IMR-90 (cell line): Measurements from ENCODE around the gene CDC42EP3. TPM values are rescaled to one million over a fixed set of nuclear protein-coding genes. Genes with fewer than 3 reads are reported as not detected.

Source experiments
- ATAC-seq: fragments of 200-7000 bp; cut with Tn5 transposase; 2 replicates; pipeline ENCODE4 v1.9.1; 2020; ENCODE audit warnings: low read depth, mild to moderate bottlenecking, moderate library complexity
- BruUV-seq: library from RNA; stranded (reverse); fragments of 400-500 nt; replicated peaks from 2 replicates; lab custom pipeline; 2021; lab: Mats Ljungman, UMichigan
- CTCF ChIA-PET: fragments of 300-600 bp; formaldehyde crosslinking; extraction: SDS; loops from one replicate; lab custom pipeline; 2021; ENCODE audit warnings: antibody characterized with exemption; lab: Yijun Ruan, JAX
- POLR2A ChIA-PET: fragments of 300-600 bp; sonication (Branson Sonifier 250); formaldehyde crosslinking; loops from one replicate; lab custom pipeline; 2022; ENCODE audit warnings: antibody characterized with exemption; ENCODE audit not compliant: unreplicated experiment; lab: Charles Lee
- DNase-seq: peaks from one replicate; pipeline ENCODE4 v3.0.0; 2013
- H2AFZ ChIP-seq: replicated peaks from 2 replicates; pipeline ENCODE3; 2013; ENCODE audit warnings: low read length, mild to moderate bottlenecking; ENCODE audit not compliant: poor library complexity
- H2AK5ac ChIP-seq: 2 replicates; pipeline ENCODE4 v1.6.1; 2013; ENCODE audit warnings: low read depth, low read length, inconsistent platforms
- H2AK9ac ChIP-seq: replicated peaks from 2 replicates; pipeline ENCODE3; 2013; ENCODE audit warnings: mild to moderate bottlenecking, low read depth, low read length, moderate library complexity; ENCODE audit not compliant: poor library complexity
- H2BK120ac ChIP-seq: 2 replicates; pipeline ENCODE4 v1.6.1; 2013; ENCODE audit warnings: low read depth, low read length, inconsistent platforms
- H2BK15ac ChIP-seq: 3 replicates; pipeline ENCODE4 v1.6.1; 2013; ENCODE audit warnings: low read depth, low read length, inconsistent platforms
- H2BK20ac ChIP-seq: 2 replicates; pipeline ENCODE4 v1.6.1; 2013; ENCODE audit warnings: low read depth, mild to moderate bottlenecking, inconsistent platforms, low read length, moderate library complexity
- H2BK5ac ChIP-seq: 2 replicates; pipeline ENCODE4 v1.6.1; 2013; ENCODE audit warnings: mild to moderate bottlenecking, low read depth, low read length, inconsistent platforms; ENCODE audit not compliant: poor library complexity, severe bottlenecking
- H3K14ac ChIP-seq: replicated peaks from 2 replicates; pipeline ENCODE4 v1.6.1; 2013; ENCODE audit warnings: low read depth, low read length, inconsistent platforms
- H3K18ac ChIP-seq: 2 replicates; pipeline ENCODE4 v1.6.1; 2013; ENCODE audit warnings: low read depth, low read length, control low read depth
- H3K23ac ChIP-seq: 2 replicates; pipeline ENCODE4 v1.6.1; 2013; ENCODE audit warnings: low read depth, low read length, inconsistent platforms
- H3K27ac ChIP-seq: 2 replicates; pipeline ENCODE4 v1.5.1; 2013; ENCODE audit warnings: mild to moderate bottlenecking, control low read depth, low read length; ENCODE audit not compliant: insufficient read depth
- H3K27me3 ChIP-seq: 2 replicates; pipeline ENCODE4 v1.6.1; 2013; ENCODE audit warnings: low read length; ENCODE audit not compliant: control insufficient read depth, insufficient read depth
- H3K36me3 ChIP-seq: 2 replicates; pipeline ENCODE4 v1.6.1; 2013; ENCODE audit warnings: low read length, mixed read lengths; ENCODE audit not compliant: control insufficient read depth, insufficient read depth
- H3K4ac ChIP-seq: 2 replicates; pipeline ENCODE4 v1.6.1; 2013; ENCODE audit warnings: low read depth, low read length, inconsistent platforms
- H3K4me1 ChIP-seq: 2 replicates; pipeline ENCODE4 v1.6.1; 2013; ENCODE audit warnings: low read length, mixed read lengths; ENCODE audit not compliant: control insufficient read depth, insufficient read depth
- H3K4me2 ChIP-seq: 2 replicates; pipeline ENCODE4 v1.6.1; 2013; ENCODE audit warnings: low read depth, mild to moderate bottlenecking, control low read depth, low read length, moderate library complexity
- H3K4me3 ChIP-seq: 2 replicates; pipeline ENCODE4 v1.5.1; 2013; ENCODE audit warnings: low read depth, mild to moderate bottlenecking, control low read depth, low read length, moderate library complexity; ENCODE audit not compliant: insufficient read depth
- H3K56ac ChIP-seq: 2 replicates; pipeline ENCODE4 v1.6.1; 2013; ENCODE audit warnings: low read length, inconsistent platforms; ENCODE audit not compliant: insufficient read depth; ENCODE audit errors: extremely low read depth
- H3K79me1 ChIP-seq, 2 experiments: 2 replicates each; pipeline ENCODE4 v1.6.1; 2013; ENCODE audit warnings: low read length in 2 of 2, inconsistent platforms in 1 of 2, low read depth in 1 of 2
- H3K9ac ChIP-seq: 2 replicates; pipeline ENCODE4 v1.6.1; 2013; ENCODE audit warnings: low read depth, low read length, control low read depth
- H3K9me1 ChIP-seq: 2 replicates; pipeline ENCODE4 v1.6.1; 2013; ENCODE audit warnings: low read length, inconsistent platforms; ENCODE audit not compliant: insufficient read depth
- H3K9me3 ChIP-seq: 2 replicates; pipeline ENCODE4 v1.6.1; 2013; ENCODE audit warnings: low read length; ENCODE audit not compliant: control insufficient read depth, insufficient read depth
- H4K20me1 ChIP-seq: 2 replicates; pipeline ENCODE4 v1.6.1; 2013; ENCODE audit warnings: low read length, inconsistent platforms; ENCODE audit not compliant: insufficient read depth
- H4K5ac ChIP-seq: 2 replicates; pipeline ENCODE4 v1.6.1; 2013; ENCODE audit warnings: mild to moderate bottlenecking, low read depth, low read length, control low read depth
- H4K8ac ChIP-seq, 2 experiments: 2 replicates each; pipeline ENCODE4 v1.6.1; 2013; ENCODE audit warnings: low read depth in 2 of 2, low read length in 2 of 2, control low read depth in 1 of 2, inconsistent platforms in 1 of 2
- H4K91ac ChIP-seq: 2 replicates; pipeline ENCODE4 v1.6.1; 2013; ENCODE audit warnings: low read depth, low read length, inconsistent platforms; ENCODE audit not compliant: insufficient read depth
- CHD1 ChIP-seq: IDR thresholded peaks from 2 replicates; pipeline ENCODE4 v1.6.1; 2012; ENCODE audit warnings: low read depth, low read length, improper control_type of control experiment
- MAFK ChIP-seq: IDR thresholded peaks from 2 replicates; pipeline ENCODE4 v1.6.1; 2012; ENCODE audit warnings: low read depth, low read length, improper control_type of control experiment
- MXI1 ChIP-seq: IDR thresholded peaks from 2 replicates; pipeline ENCODE4 v1.6.1; 2012; ENCODE audit warnings: low read depth, mild to moderate bottlenecking, low read length, moderate library complexity, borderline replicate concordance
- RAD21 ChIP-seq: IDR thresholded peaks from 2 replicates; pipeline ENCODE4 v1.6.1; 2012; ENCODE audit warnings: low read length, improper control_type of control experiment
- RFX5 ChIP-seq: IDR thresholded peaks from 2 replicates; pipeline ENCODE4 v1.8.0; 2012; ENCODE audit warnings: low read depth, mild to moderate bottlenecking, low read length, moderate library complexity
- WGBS, 2 experiments: methylation state at CpG; one replicate each; pipeline versions ENCODE4 v1.1.5 to v1.1.7; 2013; ENCODE audit warnings: missing lambda C conversion rate in 2 of 2; ENCODE audit not compliant: insufficient read length in 1 of 2; ENCODE audit errors: extremely low coverage in 2 of 2; 5-methylcytosine and 5-hydroxymethylcytosine counted together
- dilution Hi-C: fragments of 300-500 bp; cut with HindIII; formaldehyde crosslinking; loops from one replicate; pipeline ENCODE4 v1.14.3; 2018; ENCODE audit warnings: low sequenced_read_pairs; ENCODE audit not compliant: unreplicated experiment
- in situ Hi-C: fragments of 300-500 bp; cut with MboI; formaldehyde crosslinking; loops from 3 replicates; pipeline ENCODE4 v1.14.3; 2019; ENCODE audit warnings: low sequenced_read_pairs, inconsistent platforms, mixed read lengths
- intact Hi-C: fragments of 100-400 bp; cut with micrococcal nuclease; formaldehyde crosslinking; loops from 2 replicates; pipeline ENCODE4 v1.10.0; 2022
- polyA plus RNA-seq, 3 experiments: library from polyadenylated mRNA; depleted of rRNA; stranded (reverse); fragments of >200 nt; gene quantifications; 2 replicates each; pipeline ENCODE4 v1.2.3, GENCODE V29; 2012; ENCODE audit warnings: low replicate concordance in 1 of 3
- total RNA-seq: library from RNA; depleted of rRNA; stranded (reverse); fragments of >200 nt; gene quantifications from 2 replicates; pipeline ENCODE4 v1.2.3, GENCODE V29; 2012
- TF ChIP-seq, protein P1 (sequence below): fragments of 150-350 bp; IDR thresholded peaks from 2 replicates; pipeline ENCODE4 v1.6.1; 2017; ENCODE audit warnings: mild to moderate bottlenecking, antibody characterized with exemption, low read length, low read depth

CDC42EP3 gene
- total and polyA plus RNA-seq, 2 of the 4 experiments (the other 2 are of a cell fraction), result 167 to 193 TPM

DNA sequence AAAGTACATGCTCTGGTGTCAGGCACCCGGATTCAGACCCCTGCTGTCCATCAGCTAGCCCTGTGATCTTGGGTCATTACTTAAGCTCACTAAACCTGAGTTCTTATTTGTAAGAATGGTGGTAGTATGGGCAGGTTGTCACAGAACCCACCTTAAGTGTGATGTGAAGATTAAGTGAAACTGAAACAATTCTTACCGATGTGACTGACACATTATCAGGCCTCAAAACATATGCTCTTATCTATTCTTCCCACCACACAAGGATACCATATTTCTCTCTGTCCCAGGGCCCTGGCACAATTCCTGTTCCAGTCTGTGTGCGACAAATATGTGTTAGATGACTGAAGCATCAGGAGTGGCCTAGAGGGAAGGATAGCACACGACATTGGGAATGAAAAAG lies 11.0 kb upstream of the CDC42EP3 start:
- Histone ChIP-seq H2BK120ac (peak overlapping the region; percentile 65), H2AK9ac (no peak overlapping the region), H2AFZ (no peak overlapping the region), H4K20me1 (no peaks in the 10 kb centered on the region), H3K79me1 (no peaks in the 10 kb centered on the region), H2BK15ac (peak overlapping the region; percentile 94; the same call in 2 of the 3 replicates), H2BK20ac (peak overlapping the region; percentile 69; the same call in 1 of the 2 replicates), H3K4me2 (no peak overlapping the region), H3K9me1 (no peaks in the 10 kb centered on the region), H3K14ac (0 out of 2 replicates have a peak overlapping the region, but pooled peaks have one; percentile 7), H2BK5ac (no peak overlapping the region), H4K8ac (no peak overlapping the region), H3K18ac (peak overlapping the region; percentile 42; the same call in 1 of the 2 replicates), H4K5ac (no peak overlapping the region), H3K4me1 (peaks cover 4% of the 10 kb centered on the region), H3K9me3 (no peaks in the 10 kb centered on the region), H3K56ac (no peak overlapping the region), H2AK5ac (peak overlapping the region; percentile 89), H3K23ac (peak overlapping the region; percentile 23; the same call in 1 of the 2 replicates), H3K4me3 (no peak overlapping the region), H4K91ac (peak overlapping the region; percentile 36; the same call in 1 of the 2 replicates), H3K9ac (no peak overlapping the region), H3K36me3 (no peaks in the 10 kb centered on the region), H3K27ac (no peak overlapping the region), H3K4ac (peak overlapping the region; percentile 50), H3K27me3 (no peaks in the 10 kb centered on the region)
- ATAC-seq, result no peak
- BruUV-seq, result no TSS peak
- ChIA-PET CTCF (no interaction called here), POLR2A (no interaction called here)
- DNase-seq, result no peak
- no peak for TF ChIP-seq CHD1
- no peak for TF ChIP-seq RAD21
- no peak for TF ChIP-seq MXI1
- TF ChIP-seq MAFK, result no peak
- no peak for TF ChIP-seq RFX5
- TF ChIP-seq, protein P1, sequence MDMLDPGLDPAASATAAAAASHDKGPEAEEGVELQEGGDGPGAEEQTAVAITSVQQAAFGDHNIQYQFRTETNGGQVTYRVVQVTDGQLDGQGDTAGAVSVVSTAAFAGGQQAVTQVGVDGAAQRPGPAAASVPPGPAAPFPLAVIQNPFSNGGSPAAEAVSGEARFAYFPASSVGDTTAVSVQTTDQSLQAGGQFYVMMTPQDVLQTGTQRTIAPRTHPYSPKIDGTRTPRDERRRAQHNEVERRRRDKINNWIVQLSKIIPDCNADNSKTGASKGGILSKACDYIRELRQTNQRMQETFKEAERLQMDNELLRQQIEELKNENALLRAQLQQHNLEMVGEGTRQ, result no peak
- 50% methylated on average over 1 of the region's 4 CpGs; no CpG with 5 or more reads in 1 of the 2 experiments for WGBS, 2 experiments
- dilution Hi-C loops, result no loop called here
- in situ Hi-C loops, result no loop called here
- intact Hi-C loops, result no loop called here
